HG02884 (cell line): ENCODE measurements around the gene LILRB5.
"Not testable (repeated sequence)": the region's sequence is repeated elsewhere in the genome, so short reads cannot be mapped to it uniquely, and the experiment has no call there.

ENCODE experiments used
- ATAC-seq: cut with Tn5 transposase; IDR thresholded peaks from one replicate; pipeline ENCODE4 v1.9.1; 2021; ENCODE audit warnings: mild to moderate bottlenecking, moderate library complexity; ENCODE audit not compliant: unreplicated experiment

LILRB5 gene

GRCh38 chr19:54277111-54277615 lies 20.1 kb upstream of the LILRB5 start:
- ATAC-seq: not testable (repeated sequence)

GRCh38 chr19:54275951-54276350 lies 18.9 kb upstream of the LILRB5 start:
- ATAC-seq: no peak

- ATAC-seq: not testable (repeated sequence)
Measured at GRCh38 chr19:54274516-54274915, 17.4 kb upstream of the LILRB5 start.

- no peak for ATAC-seq
Measured at GRCh38 chr19:54273821-54274220, 16.7 kb upstream of the LILRB5 start.

GRCh38 chr19:54272181-54272580 lies 15.1 kb upstream of the LILRB5 start:
- ATAC-seq: not testable (repeated sequence)

GRCh38 chr19:54271587-54271986 lies 14.5 kb upstream of the LILRB5 start:
- ATAC-seq: not testable (repeated sequence)

GRCh38 chr19:54271106-54271505 lies 14.0 kb upstream of the LILRB5 start:
- no peak for ATAC-seq

- ATAC-seq: no peak
Measured at GRCh38 chr19:54268936-54269335, 11.9 kb upstream of the LILRB5 start.

- ATAC-seq: no peak
Measured at GRCh38 chr19:54266133-54266532, 9.1 kb upstream of the LILRB5 start.

- no peak for ATAC-seq
Measured at GRCh38 chr19:54262470-54262869, 5.4 kb upstream of the LILRB5 start.

- no peak for ATAC-seq
Measured at GRCh38 chr19:54262066-54262465, 5.0 kb upstream of the LILRB5 start.

GRCh38 chr19:54256250-54257115 lies 590 bp downstream of the LILRB5 start:
- ATAC-seq: no peak

- ATAC-seq: no peak
Measured at GRCh38 chr19:54255105-54255775, 1.8 kb downstream of the LILRB5 start.

GRCh38 chr19:54254195-54254906 lies 2.7 kb downstream of the LILRB5 start:
- ATAC-seq: no peak

- no peak for ATAC-seq
Measured at GRCh38 chr19:54253331-54254194, 3.5 kb downstream of the LILRB5 start.

GRCh38 chr19:54252845-54253244 lies 4.2 kb downstream of the LILRB5 start:
- ATAC-seq: no peak

GRCh38 chr19:54252243-54252642 lies 4.8 kb downstream of the LILRB5 start:
- ATAC-seq: no peak

- no peak for ATAC-seq
Measured at GRCh38 chr19:54248016-54248601, 9.0 kb downstream of the LILRB5 start.

- ATAC-seq: no peak
Measured at GRCh38 chr19:54247106-54247930, 9.8 kb downstream of the LILRB5 start.
